GM19240 (cell line): ENCODE measurements around the gene ITPR2.

ENCODE experiments used
- DNase-seq: peaks from one replicate; pipeline ENCODE4 v3.0.0; 2011; ENCODE audit warnings: low spot score; ENCODE audit not compliant: insufficient read length

The ITPR2 gene

GRCh38 chr12:26573225-26573909 is 259.6 kb downstream of the ITPR2 start:
- no peak for DNase-seq

GRCh38 chr12:26572137-26572536 is 260.9 kb downstream of the ITPR2 start:
- DNase-seq = no peak

DNA sequence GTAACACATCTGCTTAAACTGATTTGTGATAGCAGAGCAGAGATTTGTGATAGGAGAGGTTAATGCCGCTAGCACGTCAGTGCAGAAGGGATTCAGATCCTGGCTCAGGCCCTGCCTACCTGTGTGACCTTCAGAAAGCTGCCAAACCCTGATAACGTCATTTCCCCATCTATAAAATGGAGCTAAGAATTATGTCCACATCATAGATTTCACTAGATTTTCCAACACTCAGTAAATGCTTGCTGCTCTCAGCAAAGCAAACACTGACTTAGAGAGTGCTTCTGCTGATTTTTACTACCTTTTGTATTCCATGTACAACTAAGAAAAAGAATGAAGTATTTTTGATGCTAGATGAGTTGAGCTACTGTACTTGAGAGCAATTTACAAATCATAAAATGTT is 261.4 kb downstream of the ITPR2 start:
- no peak for DNase-seq

DNA sequence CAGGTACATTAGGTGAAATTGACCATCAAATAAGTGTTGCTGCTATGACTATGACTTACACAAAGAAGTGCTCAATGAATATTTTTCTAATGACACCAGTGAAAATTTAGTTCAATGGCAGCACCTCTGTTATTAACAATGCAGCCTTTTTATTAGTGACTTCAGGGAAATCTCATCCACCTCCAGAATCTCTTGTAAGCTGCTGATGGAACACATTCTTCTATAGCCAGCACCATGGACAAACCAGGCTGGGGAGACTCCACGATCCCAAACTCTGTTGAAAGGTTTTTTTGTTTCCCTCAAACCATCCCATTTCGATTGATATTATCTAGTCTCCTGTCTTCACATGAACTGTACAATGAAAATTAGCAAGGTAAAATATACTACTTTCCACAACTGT is 265.9 kb downstream of the ITPR2 start:
- DNase-seq = no peak

GRCh38 chr12:26566675-26567074 is 266.3 kb downstream of the ITPR2 start:
- no peak for DNase-seq

GRCh38 chr12:26566186-26566585 is 266.8 kb downstream of the ITPR2 start:
- no peak for DNase-seq

DNA sequence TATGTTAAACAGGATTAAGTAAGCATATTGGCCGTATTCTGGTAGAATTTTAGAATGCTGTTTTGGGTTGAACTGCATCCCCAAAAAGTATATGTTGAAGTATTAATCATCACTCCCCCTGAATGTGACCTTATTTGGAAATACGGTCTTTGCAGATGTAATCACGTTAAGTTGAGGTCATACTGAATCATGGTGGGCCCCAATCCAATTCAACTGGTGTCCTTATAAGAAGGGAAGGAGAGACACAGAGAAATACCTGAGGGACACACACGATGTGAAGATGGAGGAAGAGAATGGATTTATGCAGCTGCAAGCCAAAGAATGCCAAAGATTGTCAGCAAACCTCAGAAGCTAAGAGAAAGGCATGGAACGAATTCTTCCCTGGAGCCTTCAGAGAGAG is 268.6 kb downstream of the ITPR2 start:
- DNase-seq = no peak

GRCh38 chr12:26563552-26563951 is 269.4 kb downstream of the ITPR2 start:
- no peak for DNase-seq

DNA sequence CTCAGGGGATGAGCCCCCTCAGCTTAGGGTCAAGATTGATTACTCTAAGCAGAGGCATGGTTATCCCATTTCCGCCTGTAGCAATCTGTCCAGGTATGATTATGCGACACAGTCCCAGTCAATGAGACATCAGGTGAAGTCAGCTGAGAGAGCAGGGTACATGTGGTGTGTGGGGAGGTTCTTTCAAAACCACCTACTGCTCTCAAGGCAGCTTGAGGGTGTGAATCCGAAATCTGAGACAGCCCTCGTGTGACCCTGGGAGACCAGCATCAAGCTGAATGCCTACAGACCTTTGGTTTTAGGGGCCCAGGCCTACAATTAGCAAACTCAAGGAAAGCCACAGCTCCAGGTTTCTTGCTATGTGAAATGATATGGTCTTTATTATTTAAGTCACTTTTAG is 275.7 kb downstream of the ITPR2 start:
- no peak for DNase-seq

DNA sequence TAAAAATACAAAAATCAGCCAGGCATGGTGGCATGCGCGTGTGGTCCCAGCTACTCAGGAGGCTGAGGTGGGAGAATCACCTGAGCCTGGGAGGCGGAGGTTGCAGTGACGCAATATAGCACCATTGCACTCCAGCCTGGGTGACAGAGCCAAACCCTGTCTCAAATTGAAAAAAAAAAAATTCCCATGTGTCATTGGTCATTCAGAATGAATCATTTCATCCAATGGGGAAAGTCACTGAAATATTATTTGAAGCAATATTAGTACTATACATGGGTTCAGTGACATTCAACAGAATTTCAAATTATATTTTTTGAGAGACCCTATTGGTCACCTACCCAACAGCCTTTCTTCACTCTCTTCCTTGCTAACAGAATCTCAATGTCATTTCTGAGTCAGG is 276.1 kb downstream of the ITPR2 start:
- DNase-seq = no peak

GRCh38 chr12:26555139-26555538 is 277.9 kb downstream of the ITPR2 start:
- DNase-seq = no peak

- no peak for DNase-seq
These were observed 278.7 kb downstream of the ITPR2 start for GRCh38 chr12:26554332-26554731.

- DNase-seq = no peak
These were observed 281.6 kb downstream of the ITPR2 start for GRCh38 chr12:26551385-26551784.

- DNase-seq = no peak
These were observed 284.8 kb downstream of the ITPR2 start for GRCh38 chr12:26548227-26548626.

- no peak for DNase-seq
These were observed 286.3 kb downstream of the ITPR2 start for GRCh38 chr12:26546535-26547314.

GRCh38 chr12:26539131-26539530 is 293.9 kb downstream of the ITPR2 start:
- DNase-seq = no peak

DNA sequence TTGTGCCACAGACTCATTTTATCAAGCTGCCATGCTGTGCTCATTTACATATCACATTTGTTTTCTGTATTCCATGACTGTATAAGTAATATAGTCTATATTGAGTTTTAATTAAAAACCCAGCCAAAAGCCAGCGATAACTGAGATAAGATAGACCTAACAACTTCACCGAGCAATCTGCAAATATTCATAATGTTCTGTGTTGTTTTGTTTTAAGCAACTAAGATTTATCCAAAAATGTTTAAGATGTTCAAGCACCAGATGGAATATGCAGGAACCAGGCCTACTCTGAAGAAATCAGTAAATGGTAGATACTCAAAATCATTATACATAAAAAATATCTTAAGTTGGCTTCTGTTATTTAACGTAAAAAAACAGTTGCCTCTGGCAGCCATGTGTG is 295.3 kb downstream of the ITPR2 start:
- DNase-seq = no peak

GRCh38 chr12:26537126-26537525 is 295.9 kb downstream of the ITPR2 start:
- no peak for DNase-seq

- DNase-seq = no peak
These were observed 297.2 kb downstream of the ITPR2 start for GRCh38 chr12:26535826-26536225.

GRCh38 chr12:26534071-26534470 is 298.9 kb downstream of the ITPR2 start:
- DNase-seq = no peak

GRCh38 chr12:26533211-26533610 is 299.8 kb downstream of the ITPR2 start:
- DNase-seq = no peak

GRCh38 chr12:26530461-26530860 is 302.5 kb downstream of the ITPR2 start:
- DNase-seq = no peak

GRCh38 chr12:26528943-26529342 is 304.1 kb downstream of the ITPR2 start:
- DNase-seq = no peak
